ENCODE measurements around the gene FKBP1B.
"Not testable (repeated sequence)": the region's sequence is repeated elsewhere in the genome, so short reads cannot be mapped to it uniquely, and the experiment has no call there.

FKBP1B gene

DNA sequence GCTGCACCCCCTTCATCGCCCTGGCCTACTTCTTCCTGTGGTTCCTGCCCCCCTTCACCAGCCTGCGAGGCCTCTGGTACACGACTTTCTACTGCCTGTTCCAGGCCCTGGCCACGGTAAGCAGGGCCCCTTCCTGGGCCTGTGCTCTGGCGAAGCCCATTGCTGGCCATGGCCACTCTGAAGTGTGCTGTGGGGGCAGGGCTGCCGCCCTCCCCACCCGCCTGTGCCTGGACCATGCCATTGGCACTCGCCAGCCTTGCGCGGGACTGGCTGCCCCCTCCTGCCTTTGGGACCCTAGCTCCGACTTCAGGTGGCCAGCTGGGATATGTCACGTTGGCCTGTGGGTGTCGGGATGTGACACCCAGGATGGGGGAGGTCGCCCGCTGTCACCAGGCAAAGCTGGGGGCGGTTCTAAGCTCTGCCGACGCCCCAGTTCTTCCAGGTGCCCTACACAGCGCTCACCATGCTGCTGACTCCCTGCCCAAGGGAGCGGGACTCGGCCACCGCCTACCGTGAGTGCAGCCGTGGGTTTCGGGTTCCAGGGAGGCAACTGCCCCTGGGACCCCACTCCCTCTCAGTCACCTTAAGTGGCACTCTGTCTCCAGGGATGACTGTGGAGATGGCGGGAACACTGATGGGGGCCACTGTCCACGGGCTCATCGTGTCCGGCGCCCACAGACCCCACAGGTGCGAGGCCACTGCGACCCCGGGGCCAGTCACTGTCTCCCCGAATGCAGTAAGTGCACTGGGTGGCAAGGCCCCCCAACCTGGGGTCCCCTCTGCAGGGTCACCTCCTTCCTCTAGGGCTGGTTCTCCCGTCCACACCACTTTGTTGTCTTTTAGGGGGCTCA, 32.5 kb upstream of the FKBP1B start:
- DNase-seq = no peak
- TF ChIP-seq POLR2A (IDR thresholded peaks at IDR 0.05; ENCODE audit: low read length) = no peak
- TF ChIP-seq GATA1 (IDR thresholded peaks at IDR 0.05; ENCODE audit: low read depth, low read length) = no peak

- TF ChIP-seq GATA1 (IDR thresholded peaks at IDR 0.05; ENCODE audit: low read depth, low read length) (no peak), POLR2A (IDR thresholded peaks at IDR 0.05; ENCODE audit: low read length) (no peak)
- DNase-seq = no peak
These were observed 31.8 kb upstream of the FKBP1B start for GRCh38 chr2:24017711-24018110.

DNA sequence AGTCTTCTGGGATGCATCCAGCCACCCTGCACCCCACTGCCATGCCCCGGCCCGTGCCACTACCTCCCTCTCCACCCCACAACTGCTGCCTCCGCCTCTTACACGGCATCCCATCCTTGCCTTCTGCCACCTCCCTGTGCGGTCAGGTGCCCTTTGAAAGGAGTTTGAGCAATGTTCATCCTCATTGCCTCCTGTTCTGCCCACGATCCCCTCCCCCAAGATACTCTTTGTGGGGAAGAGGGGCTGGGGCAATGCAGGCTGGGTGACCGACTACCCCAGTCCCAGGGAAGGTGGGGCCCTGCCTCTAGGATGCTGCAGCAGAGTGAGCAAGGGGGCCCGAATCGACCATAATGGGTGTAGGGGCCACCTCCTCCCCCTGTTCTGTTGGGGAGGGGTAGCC, 31.3 kb upstream of the FKBP1B start:
- TF ChIP-seq POLR2A (IDR thresholded peaks at IDR 0.05; ENCODE audit: low read length) = no peak
- DNase-seq = no peak

- DNase-seq = no peak
- TF ChIP-seq POLR2A (IDR thresholded peaks at IDR 0.05; ENCODE audit: low read length) = no peak
- TF ChIP-seq GATA1 (IDR thresholded peaks at IDR 0.05; ENCODE audit: low read depth, low read length) = no peak
These were observed 29.8 kb upstream of the FKBP1B start for GRCh38 chr2:24019729-24020128.

- no peak for TF ChIP-seq GATA1 (IDR thresholded peaks at IDR 0.05; ENCODE audit: low read depth, low read length)
- TF ChIP-seq POLR2A (IDR thresholded peaks at IDR 0.05; ENCODE audit: low read length) = no peak
- DNase-seq = no peak
These were observed 29.3 kb upstream of the FKBP1B start for GRCh38 chr2:24020244-24020643.

GRCh38 chr2:24021122-24021998, 28.2 kb upstream of the FKBP1B start:
- peak; percentile 41 to 46 for DNase-seq
- TF ChIP-seq GATA1 (IDR thresholded peaks at IDR 0.05; ENCODE audit: low read depth, low read length) = no peak
- no peak for TF ChIP-seq POLR2A (IDR thresholded peaks at IDR 0.05; ENCODE audit: low read length)

DNA sequence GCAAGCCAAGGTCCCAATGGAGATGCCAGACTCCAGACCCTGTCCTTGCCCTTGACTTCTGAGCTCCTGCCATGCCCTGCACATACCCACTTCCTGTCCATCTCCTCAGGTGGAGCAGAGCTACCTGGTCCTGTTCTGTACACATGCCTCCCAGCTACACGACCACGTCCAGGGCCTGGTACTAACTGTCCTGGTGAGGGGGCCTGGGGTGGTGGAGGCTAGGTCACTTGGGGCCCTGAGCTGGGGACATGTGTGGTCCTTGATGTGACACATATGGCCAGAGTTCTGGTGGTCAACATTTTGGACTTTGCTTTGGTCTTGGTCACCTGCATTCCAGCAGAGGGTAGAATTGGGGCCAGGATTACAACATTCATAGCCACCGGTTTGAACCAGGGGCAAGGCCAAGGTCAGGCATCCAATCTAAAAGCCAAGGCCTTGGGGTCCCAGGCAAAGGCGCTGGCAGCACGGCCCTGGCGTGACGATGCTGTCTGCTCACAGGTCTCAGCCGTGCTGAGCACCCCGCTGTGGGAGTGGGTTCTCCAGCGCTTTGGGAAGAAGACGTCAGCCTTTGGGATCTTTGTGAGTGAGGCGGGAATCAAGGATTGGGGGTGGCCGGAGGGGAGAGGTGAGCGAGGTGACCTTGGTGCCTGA, 27.1 kb upstream of the FKBP1B start:
- DNase-seq = no peak
- peak; percentile 22 for TF ChIP-seq POLR2A (IDR thresholded peaks at IDR 0.05; ENCODE audit: low read length)
- TF ChIP-seq GATA1 (IDR thresholded peaks at IDR 0.05; ENCODE audit: low read depth, low read length) = no peak

GRCh38 chr2:24022975-24023575, 26.5 kb upstream of the FKBP1B start:
- no peak for DNase-seq
- TF ChIP-seq POLR2A (IDR thresholded peaks at IDR 0.05; ENCODE audit: low read length) (no peak), GATA1 (IDR thresholded peaks at IDR 0.05; ENCODE audit: low read depth, low read length) (no peak)

- TF ChIP-seq POLR2A (IDR thresholded peaks at IDR 0.05; ENCODE audit: low read length) (peak; percentile 33), GATA1 (IDR thresholded peaks at IDR 0.05; ENCODE audit: low read depth, low read length) (no peak)
These were observed 25.5 kb upstream of the FKBP1B start for GRCh38 chr2:24024018-24024417.

DNA sequence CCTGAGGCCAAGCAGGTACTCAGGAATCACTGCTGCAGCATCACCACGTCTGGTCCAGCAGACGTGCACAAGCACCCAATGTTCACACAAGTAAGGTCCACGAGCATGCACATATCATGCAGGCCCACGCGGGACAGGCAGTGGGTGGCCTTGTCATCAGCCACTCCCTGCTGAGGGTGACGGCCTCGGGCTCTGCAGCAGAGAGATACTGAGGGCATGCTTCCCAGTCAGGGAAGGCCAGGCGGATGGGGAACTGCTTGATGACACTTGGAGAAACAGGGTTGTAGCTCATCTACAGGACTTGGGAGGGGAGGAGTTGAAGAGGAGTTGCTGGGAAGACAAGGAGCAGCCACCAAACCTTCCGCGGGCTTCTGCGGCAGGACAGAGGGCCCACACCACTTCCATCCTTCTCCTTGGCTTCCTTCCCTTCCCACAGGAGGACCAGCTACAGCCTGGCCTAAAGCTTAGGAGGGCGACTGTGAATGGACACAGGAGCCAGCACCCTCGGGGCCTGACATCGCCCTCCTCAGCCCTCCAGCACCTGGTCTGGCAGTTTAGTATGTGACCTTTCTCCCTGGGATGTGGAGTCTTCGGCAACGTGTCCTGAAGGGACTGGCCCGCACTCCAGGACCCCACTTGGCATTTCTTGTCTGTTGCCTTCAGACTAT, 24.4 kb upstream of the FKBP1B start:
- TF ChIP-seq POLR2A (IDR thresholded peaks at IDR 0.05; ENCODE audit: low read length) = no peak
- no peak for TF ChIP-seq GATA1 (IDR thresholded peaks at IDR 0.05; ENCODE audit: low read depth, low read length)
- DNase-seq = peak; percentile 45 to 51

More at GRCh38 chr2:24024018-24024417, 25.5 kb upstream of the FKBP1B start:
- DNase-seq = peak in 1 of 2 experiments; percentile 42

- peak; percentile 39 to 42 for DNase-seq
- TF ChIP-seq GATA1 (IDR thresholded peaks at IDR 0.05; ENCODE audit: low read depth, low read length) (no peak), POLR2A (IDR thresholded peaks at IDR 0.05; ENCODE audit: low read length) (no peak)
These were observed 23.3 kb upstream of the FKBP1B start for GRCh38 chr2:24026233-24026632.

- DNase-seq = no peak
- no peak for TF ChIP-seq GATA1 (IDR thresholded peaks at IDR 0.05; ENCODE audit: low read depth, low read length)
These were observed 10.6 kb upstream of the FKBP1B start for GRCh38 chr2:24038786-24039499.

GRCh38 chr2:24040511-24040910, 9.0 kb upstream of the FKBP1B start:
- DNase-seq = no peak
- TF ChIP-seq GATA1 (IDR thresholded peaks at IDR 0.05; ENCODE audit: low read depth, low read length) = no peak
- TF ChIP-seq POLR2A (IDR thresholded peaks at IDR 0.05; ENCODE audit: low read length) = no peak

GRCh38 chr2:24043133-24043532, 6.4 kb upstream of the FKBP1B start:
- DNase-seq = not testable (repeated sequence)
